ENCODE measurements around the gene CRAMP1.

DNA sequence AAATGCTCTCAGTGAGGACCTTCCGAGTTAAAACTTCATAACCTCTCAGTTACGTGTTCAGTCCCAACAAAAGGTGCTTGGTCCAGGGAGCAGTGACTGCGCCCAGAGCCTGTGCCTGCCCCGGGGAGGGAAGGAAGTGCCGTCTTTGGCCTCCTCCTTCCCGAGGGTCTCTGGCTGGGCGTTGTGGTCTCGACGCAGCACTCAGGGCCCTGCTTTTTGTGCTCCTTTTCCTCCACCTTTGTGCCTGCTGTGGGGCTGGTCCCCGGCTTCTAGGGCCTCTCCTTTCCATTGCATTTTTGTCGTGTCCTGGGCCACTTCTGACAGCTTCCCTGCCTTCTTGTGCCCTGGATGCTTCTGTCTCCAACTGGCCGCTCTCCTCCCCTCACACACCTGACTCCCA is 29.1 kb downstream of the CRAMP1 start:
- TF ChIP-seq, protein P1, sequence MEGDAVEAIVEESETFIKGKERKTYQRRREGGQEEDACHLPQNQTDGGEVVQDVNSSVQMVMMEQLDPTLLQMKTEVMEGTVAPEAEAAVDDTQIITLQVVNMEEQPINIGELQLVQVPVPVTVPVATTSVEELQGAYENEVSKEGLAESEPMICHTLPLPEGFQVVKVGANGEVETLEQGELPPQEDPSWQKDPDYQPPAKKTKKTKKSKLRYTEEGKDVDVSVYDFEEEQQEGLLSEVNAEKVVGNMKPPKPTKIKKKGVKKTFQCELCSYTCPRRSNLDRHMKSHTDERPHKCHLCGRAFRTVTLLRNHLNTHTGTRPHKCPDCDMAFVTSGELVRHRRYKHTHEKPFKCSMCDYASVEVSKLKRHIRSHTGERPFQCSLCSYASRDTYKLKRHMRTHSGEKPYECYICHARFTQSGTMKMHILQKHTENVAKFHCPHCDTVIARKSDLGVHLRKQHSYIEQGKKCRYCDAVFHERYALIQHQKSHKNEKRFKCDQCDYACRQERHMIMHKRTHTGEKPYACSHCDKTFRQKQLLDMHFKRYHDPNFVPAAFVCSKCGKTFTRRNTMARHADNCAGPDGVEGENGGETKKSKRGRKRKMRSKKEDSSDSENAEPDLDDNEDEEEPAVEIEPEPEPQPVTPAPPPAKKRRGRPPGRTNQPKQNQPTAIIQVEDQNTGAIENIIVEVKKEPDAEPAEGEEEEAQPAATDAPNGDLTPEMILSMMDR (IDR thresholded peaks at IDR 0.05): no peak
- TF ChIP-seq POLR2AphosphoS5 (IDR thresholded peaks at IDR 0.05): no peak
- TF ChIP-seq POLR2A (IDR thresholded peaks at IDR 0.05): no peak

Data from gastroesophageal sphincter (tissue), 3 donors.